Measurements from ENCODE around the gene RNF5. TPM values are rescaled to one million over a fixed set of nuclear protein-coding genes. Genes with fewer than 3 reads are reported as not detected.
"Not testable (repeated sequence)": the region's sequence is repeated elsewhere in the genome, so short reads cannot be mapped to it uniquely, and the experiment has no call there.

Gene RNF5
- total RNA-seq, 1 experiment from 2014 or later = 114 TPM

DNA sequence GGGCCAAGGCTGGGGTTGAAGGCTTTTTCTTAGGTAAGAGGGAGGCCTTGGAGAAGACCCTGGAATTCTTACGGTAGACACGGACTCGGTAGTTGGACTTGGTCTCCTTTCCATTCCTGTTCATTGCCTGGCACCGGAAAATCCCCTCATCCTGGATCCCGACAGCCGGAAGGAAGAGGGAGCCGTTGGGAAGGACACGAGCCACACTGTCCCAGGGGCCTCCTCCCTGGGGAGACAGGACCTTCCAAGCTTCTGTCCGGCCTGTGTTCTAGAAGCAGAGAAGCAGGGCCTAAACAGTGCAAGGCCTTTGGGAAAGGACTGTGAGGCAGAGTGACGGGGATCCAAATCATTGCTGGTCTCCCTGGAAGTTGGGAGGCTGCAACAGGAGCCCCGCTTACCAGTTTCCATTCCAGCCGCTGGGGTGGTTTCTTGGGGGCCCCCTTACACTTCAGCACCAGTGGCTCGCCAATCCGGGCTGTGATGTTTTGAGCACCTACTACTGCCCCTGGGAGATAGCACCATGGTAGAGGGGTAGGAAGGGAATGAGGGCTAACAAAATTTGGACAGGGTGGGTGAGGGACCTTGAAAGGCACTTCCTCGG, 5.4 kb downstream of the RNF5 start:
- no peak for DNase-seq (ENCODE audit: low spot score)
- Mint-ChIP-seq H3K27me3 (ENCODE audit: low read depth) (no peaks in the 10 kb centered on the region), H3K27ac (no peak overlapping the region), H3K4me1 (peaks cover 19% of the 10 kb centered on the region), H3K4me3 (no peak overlapping the region), H3K9me3 (no peaks in the 10 kb centered on the region), H3K36me3 (peaks cover 45% of the 10 kb centered on the region)
- no peak for TF ChIP-seq GABPB1 (CRISPR knock-in tag; IDR thresholded peaks at IDR 0.05)
- POLR2A ChIA-PET = no interaction called here
- ATAC-seq = no peak
- CTCF ChIA-PET = interaction anchor here (1.4 to 2.2 kb wide), 2 partner anchors 12 to 136 kb away, joined by 3 to 9 read pairs; no protein-coding TSS in a partner anchor

- Mint-ChIP-seq H3K27ac (no peak within 1 kb of the TSS; the same call in 1 of the 2 replicates), H3K36me3 (peaks cover 40% of the 10 kb centered on the region)
- no peak for ATAC-seq
Measured at GRCh38 chr6:32184084-32184640, 6.0 kb downstream of the RNF5 start, which contains the start of gene AGER. TSS of gene AGER (minus strand) at chr6:32184253. CDS start at chr6:32184222, 31 bp downstream.

DNA sequence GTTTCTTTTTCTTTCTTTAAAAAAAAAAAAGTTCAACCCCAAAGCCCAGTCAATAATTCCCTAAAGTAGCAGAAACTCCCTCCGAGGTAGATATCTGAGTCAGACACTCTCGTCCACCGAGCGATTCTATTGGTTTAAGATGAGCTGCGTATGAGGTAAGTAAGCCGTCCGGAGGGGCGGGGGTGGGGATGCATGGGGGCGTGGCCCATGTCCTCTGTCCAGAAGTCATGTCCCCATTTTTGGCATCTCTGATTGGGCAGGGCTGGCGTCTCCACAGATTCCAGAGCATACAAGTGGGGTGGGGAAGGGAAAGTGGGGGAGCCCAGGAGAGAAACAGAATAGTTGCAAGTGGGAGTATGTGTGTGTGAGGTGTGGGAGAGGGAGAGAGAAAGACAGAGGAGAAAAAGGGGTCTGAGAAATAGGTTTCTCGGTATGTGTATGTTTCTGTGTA, 7.5 kb downstream of the RNF5 start:
- H3K27me3 Mint-ChIP-seq (ENCODE audit: low read depth); H3K4me3 Mint-ChIP-seq; POLR2A ChIA-PET; H3K9me3 Mint-ChIP-seq: not testable (repeated sequence)
- CTCF ChIA-PET = interaction anchor here (0.8 to 1.0 kb wide), 2 partner anchors 10 to 24 kb away, joined by 3 to 8 read pairs; no protein-coding TSS in a partner anchor
- ATAC-seq (peak; percentile 49), DNase-seq (ENCODE audit: low spot score) (peak; percentile 53)
- Mint-ChIP-seq H3K4me1 (peaks cover 20% of the 10 kb centered on the region), H3K36me3 (peaks cover 31% of the 10 kb centered on the region), H3K27ac (peak overlapping the region; percentile 90)

More at GRCh38 chr6:32184084-32184640, 6.0 kb downstream of the RNF5 start, which contains the start of gene AGER:
- Mint-ChIP-seq H3K4me1 (peaks cover 19% of the 10 kb centered on the region), H3K9me3 (no peaks in the 10 kb centered on the region), H3K4me3 (no peak within 1 kb of the TSS), H3K27me3 (ENCODE audit: low read depth) (no peaks in the 10 kb centered on the region)
- CTCF ChIA-PET = no interaction called here
- DNase-seq (ENCODE audit: low spot score) = no peak
- POLR2A ChIA-PET = no interaction called here
- TF ChIP-seq, protein P1, sequence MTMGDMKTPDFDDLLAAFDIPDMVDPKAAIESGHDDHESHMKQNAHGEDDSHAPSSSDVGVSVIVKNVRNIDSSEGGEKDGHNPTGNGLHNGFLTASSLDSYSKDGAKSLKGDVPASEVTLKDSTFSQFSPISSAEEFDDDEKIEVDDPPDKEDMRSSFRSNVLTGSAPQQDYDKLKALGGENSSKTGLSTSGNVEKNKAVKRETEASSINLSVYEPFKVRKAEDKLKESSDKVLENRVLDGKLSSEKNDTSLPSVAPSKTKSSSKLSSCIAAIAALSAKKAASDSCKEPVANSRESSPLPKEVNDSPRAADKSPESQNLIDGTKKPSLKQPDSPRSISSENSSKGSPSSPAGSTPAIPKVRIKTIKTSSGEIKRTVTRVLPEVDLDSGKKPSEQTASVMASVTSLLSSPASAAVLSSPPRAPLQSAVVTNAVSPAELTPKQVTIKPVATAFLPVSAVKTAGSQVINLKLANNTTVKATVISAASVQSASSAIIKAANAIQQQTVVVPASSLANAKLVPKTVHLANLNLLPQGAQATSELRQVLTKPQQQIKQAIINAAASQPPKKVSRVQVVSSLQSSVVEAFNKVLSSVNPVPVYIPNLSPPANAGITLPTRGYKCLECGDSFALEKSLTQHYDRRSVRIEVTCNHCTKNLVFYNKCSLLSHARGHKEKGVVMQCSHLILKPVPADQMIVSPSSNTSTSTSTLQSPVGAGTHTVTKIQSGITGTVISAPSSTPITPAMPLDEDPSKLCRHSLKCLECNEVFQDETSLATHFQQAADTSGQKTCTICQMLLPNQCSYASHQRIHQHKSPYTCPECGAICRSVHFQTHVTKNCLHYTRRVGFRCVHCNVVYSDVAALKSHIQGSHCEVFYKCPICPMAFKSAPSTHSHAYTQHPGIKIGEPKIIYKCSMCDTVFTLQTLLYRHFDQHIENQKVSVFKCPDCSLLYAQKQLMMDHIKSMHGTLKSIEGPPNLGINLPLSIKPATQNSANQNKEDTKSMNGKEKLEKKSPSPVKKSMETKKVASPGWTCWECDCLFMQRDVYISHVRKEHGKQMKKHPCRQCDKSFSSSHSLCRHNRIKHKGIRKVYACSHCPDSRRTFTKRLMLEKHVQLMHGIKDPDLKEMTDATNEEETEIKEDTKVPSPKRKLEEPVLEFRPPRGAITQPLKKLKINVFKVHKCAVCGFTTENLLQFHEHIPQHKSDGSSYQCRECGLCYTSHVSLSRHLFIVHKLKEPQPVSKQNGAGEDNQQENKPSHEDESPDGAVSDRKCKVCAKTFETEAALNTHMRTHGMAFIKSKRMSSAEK (CRISPR knock-in tag; IDR thresholded peaks at IDR 0.05; ENCODE audit: borderline replicate concordance) = no peak
- peak; percentile 35; the same call in 1 of the 2 replicates for TF ChIP-seq GABPB1 (CRISPR knock-in tag; IDR thresholded peaks at IDR 0.05)
- TF ChIP-seq ATF1 (CRISPR knock-in tag; IDR thresholded peaks at IDR 0.05) = no peak

GRCh38 chr6:32186151-32186840, 8.1 kb downstream of the RNF5 start:
- H3K4me3 Mint-ChIP-seq; POLR2A ChIA-PET; ATAC-seq; H3K9me3 Mint-ChIP-seq; H3K27me3 Mint-ChIP-seq (ENCODE audit: low read depth); DNase-seq (ENCODE audit: low spot score): not testable (repeated sequence)
- Mint-ChIP-seq H3K27ac (peak overlapping the region; percentile 90), H3K4me1 (peaks cover 25% of the 10 kb centered on the region), H3K36me3 (peaks cover 25% of the 10 kb centered on the region)
- CTCF ChIA-PET = interaction anchor here (1.0 kb wide), 1 partner anchor 9 kb away, joined by 8 read pairs; no protein-coding TSS in a partner anchor

DNA sequence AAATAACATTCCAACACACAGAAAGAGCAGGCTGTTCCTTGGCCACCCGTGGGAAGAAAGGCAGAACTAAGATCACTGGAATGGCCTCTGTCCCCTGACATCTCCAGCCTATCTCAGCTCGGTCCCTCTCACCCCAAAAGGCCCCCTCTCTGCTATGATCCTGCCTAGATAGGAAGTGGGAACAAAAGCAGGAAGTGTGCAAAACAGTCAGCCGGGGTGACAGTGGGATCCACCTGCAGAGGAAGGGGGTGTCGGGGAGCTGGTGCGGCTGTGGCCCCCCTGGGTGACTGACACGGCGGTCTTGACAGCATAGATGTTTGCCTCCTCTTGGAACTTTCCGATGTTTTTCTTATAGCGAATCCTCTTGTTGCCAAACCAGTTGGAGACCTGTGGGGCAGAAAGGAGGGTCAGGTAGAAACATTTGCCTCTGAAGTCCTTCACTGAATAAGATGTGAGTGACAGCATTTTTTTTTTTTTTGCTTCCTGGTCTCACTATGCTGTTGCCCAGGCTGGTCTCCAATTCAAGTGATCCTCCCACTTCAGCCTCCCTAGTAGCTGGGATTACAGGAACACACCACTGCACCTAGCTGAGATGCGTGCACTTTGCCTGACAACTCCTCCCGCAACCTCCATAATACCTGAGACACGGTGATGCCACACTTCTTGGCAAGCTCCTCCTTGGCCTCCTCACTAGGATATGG, 9.0 kb downstream of the RNF5 start:
- no peak for DNase-seq (ENCODE audit: low spot score)
- Mint-ChIP-seq H3K4me1 (peaks cover 33% of the 10 kb centered on the region), H3K9me3 (no peaks in the 10 kb centered on the region), H3K4me3 (0 out of 2 replicates have a peak overlapping the region, but pooled peaks have one; percentile 6), H3K27ac (peak overlapping the region; percentile 71), H3K36me3 (peaks cover 22% of the 10 kb centered on the region), H3K27me3 (ENCODE audit: low read depth) (no peaks in the 10 kb centered on the region)
- ChIA-PET POLR2A (no interaction called here), CTCF (no interaction called here)
- ATAC-seq = no peak
- TF ChIP-seq JAZF1 (CRISPR knock-in tag; IDR thresholded peaks at IDR 0.05) = no peak

DNA sequence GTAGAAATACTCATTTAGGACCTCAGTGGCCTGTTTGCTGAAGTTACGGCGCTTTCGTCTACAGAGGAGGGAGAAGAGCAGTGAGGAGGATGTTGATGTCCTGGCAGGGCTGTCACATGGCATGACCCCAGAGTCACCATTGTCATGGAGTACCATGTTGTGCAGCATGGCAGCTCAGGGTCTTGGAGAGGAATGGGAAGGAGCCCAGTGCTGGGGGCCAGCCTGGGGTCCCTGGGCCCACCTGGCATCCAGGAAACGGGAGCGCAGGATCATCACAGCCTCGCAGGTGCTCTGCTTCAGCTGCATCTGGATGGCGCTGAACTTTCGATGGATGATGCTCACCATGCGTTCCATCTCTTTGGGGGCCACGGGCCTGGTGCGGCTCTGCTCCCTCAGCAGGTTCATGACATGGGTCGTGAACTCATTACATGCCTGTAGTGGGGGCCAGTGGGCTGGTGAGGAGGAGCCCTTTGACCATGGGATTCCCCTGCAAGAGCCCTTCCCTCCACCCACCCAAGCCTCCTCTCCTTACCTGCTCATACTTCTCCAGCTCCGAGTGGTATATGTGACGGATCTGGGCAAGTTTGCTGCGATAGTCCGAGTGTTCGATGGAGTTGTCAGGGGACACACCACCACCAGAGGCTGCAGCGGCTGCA, 9.6 kb downstream of the RNF5 start:
- DNase-seq (ENCODE audit: low spot score); POLR2A ChIA-PET: not testable (repeated sequence)
- peak overlapping the region; percentile 63; the same call in 1 of the 2 replicates for H3K27ac Mint-ChIP-seq

More for the DNA sequence above, 9.6 kb downstream of the RNF5 start:
- peaks cover 22% of the 10 kb centered on the region for H3K36me3 Mint-ChIP-seq
- peaks cover 40% of the 10 kb centered on the region for H3K4me1 Mint-ChIP-seq
- H3K4me3 Mint-ChIP-seq = peak overlapping the region; percentile 85
- CTCF ChIA-PET = interaction anchor here (1.1 kb wide), 1 partner anchor 10 kb away, joined by 3 read pairs; no protein-coding TSS in a partner anchor
- not testable (repeated sequence) for ATAC-seq; H3K27me3 Mint-ChIP-seq (ENCODE audit: low read depth); H3K9me3 Mint-ChIP-seq
